SU-DHL-6 (cell line): Measurements from ENCODE around the gene NEUROG1.

Source experiments
- CTCF ChIP-seq: fragments of 200-600 bp; sonication (generic); IDR thresholded peaks from one replicate; pipeline ENCODE4 v1.5.1; 2017; ENCODE audit warnings: antibody characterized with exemption, mild to moderate bottlenecking, low read length, moderate library complexity; ENCODE audit not compliant: insufficient read depth, poor library complexity, severe bottlenecking
- EZH2phosphoT487 ChIP-seq: fragments of 200-600 bp; sonication (generic), shearing (Covaris generic); conservative IDR thresholded peaks from 2 replicates; pipeline ENCODE4 v1.6.1; 2018; ENCODE audit warnings: mild to moderate bottlenecking, antibody characterized with exemption, low read length, moderate library complexity, mixed read lengths

GRCh38 chr5:135557076-135557838 is 21.5 kb upstream of the NEUROG1 start:
- TF ChIP-seq EZH2phosphoT487 = no peak
- TF ChIP-seq CTCF = no peak
